OCI-LY3 (cell line): ENCODE data around the gene MMP27.

Source experiments
- EZH2phosphoT487 ChIP-seq: fragments of 200-600 bp; shearing (Covaris generic); IDR thresholded peaks from 2 replicates; pipeline ENCODE4 v1.6.1; 2018; ENCODE audit warnings: antibody characterized with exemption, mixed run types, low read depth
- TF ChIP-seq, protein P1 (sequence below): fragments of 200-600, 300-600 bp; sonication (generic); IDR thresholded peaks from 2 replicates; pipeline ENCODE4 v1.5.1; 2014; ENCODE audit warnings: antibody characterized with exemption, low read length, low read depth

DNA sequence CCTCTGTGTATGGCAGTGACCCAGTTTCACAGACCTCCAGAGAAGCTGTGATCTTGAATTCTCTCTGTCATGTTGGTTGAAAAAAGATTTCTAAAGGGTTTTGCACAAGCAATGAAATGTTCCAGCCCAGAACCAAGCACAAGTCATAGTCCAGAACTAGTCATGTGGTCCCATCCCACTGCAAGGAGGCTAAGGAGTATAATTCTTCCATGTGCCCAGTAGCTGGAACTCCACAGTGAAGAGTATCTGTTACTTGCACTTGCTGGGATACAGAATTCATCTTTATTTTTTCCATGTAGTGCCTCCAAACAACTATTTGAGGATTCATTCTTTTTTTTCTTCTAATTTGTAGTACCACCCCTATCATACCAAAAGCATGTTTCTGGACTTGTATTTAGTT, 29.1 kb upstream of the MMP27 start:
- TF ChIP-seq, protein P1, sequence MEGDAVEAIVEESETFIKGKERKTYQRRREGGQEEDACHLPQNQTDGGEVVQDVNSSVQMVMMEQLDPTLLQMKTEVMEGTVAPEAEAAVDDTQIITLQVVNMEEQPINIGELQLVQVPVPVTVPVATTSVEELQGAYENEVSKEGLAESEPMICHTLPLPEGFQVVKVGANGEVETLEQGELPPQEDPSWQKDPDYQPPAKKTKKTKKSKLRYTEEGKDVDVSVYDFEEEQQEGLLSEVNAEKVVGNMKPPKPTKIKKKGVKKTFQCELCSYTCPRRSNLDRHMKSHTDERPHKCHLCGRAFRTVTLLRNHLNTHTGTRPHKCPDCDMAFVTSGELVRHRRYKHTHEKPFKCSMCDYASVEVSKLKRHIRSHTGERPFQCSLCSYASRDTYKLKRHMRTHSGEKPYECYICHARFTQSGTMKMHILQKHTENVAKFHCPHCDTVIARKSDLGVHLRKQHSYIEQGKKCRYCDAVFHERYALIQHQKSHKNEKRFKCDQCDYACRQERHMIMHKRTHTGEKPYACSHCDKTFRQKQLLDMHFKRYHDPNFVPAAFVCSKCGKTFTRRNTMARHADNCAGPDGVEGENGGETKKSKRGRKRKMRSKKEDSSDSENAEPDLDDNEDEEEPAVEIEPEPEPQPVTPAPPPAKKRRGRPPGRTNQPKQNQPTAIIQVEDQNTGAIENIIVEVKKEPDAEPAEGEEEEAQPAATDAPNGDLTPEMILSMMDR = no peak
- TF ChIP-seq EZH2phosphoT487 = no peak
